GM13977 (cell line): ENCODE data around the gene ABT1.

Experiments used
- DNase-seq: peaks from one replicate; pipeline ENCODE4 v3.0.0; 2012; ENCODE audit warnings: low spot score
- CTCF ChIP-seq: IDR thresholded peaks from 2 replicates; pipeline ENCODE4 v1.5.1; 2012; ENCODE audit warnings: mild to moderate bottlenecking, control low read depth; ENCODE audit not compliant: insufficient read depth; ENCODE audit errors: extremely low read depth, missing control alignments
- in situ Hi-C: fragments of 300-500 bp; cut with MboI; formaldehyde crosslinking; loops from one replicate; pipeline ENCODE4 v1.12.0; 2022; ENCODE audit warnings: low sequenced_read_pairs, low pct_unique_long_range_greater_than_20kb, mixed read lengths, inconsistent platforms; ENCODE audit not compliant: unreplicated experiment

ABT1 gene

DNA sequence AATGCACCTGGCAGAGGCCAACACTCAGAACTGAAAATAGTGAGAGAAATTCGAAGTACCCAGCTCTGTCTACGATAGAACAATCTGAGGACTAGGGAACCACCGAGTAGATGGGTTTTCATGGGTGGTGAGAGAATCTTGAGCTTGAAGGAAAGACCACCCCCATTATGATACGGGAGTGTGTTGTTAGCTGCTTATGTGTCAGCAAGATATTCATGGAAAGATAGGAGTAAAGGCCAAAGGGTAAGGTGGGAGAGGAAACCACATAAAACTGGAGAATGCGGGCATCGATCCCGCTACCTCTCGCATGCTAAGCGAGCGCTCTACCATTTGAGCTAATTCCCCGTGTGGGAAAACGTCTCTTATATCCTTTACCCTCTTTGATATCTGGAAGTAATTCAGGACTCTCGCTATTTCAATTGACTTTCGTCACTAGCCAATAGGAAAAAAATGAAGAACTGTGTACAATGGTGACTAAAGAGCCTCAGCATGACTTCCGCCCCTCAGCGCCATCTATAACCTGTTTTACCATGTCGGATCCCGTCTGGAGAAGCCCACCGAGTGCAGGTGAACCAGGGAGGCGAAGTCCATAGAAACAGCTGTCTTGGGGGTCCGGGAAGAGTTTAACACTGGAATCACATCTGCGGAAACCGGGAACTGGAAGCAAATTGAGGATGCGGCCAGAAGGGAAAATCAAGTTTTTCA is 25.0 kb upstream of the ABT1 start:
- DNase-seq, result peak; percentile 58
- in situ Hi-C loops, result loop anchor here (10.0 kb wide), 1 partner anchor 387 kb away; a partner anchor contains a TSS
- TF ChIP-seq CTCF, result no peak

GRCh38 chr6:26575494-26575939 is 21.2 kb upstream of the ABT1 start:
- in situ Hi-C loops, result loop anchor here (10.0 kb wide), 1 partner anchor 391 kb away; a partner anchor contains a TSS
- no peak for DNase-seq
- TF ChIP-seq CTCF, result no peak

DNA sequence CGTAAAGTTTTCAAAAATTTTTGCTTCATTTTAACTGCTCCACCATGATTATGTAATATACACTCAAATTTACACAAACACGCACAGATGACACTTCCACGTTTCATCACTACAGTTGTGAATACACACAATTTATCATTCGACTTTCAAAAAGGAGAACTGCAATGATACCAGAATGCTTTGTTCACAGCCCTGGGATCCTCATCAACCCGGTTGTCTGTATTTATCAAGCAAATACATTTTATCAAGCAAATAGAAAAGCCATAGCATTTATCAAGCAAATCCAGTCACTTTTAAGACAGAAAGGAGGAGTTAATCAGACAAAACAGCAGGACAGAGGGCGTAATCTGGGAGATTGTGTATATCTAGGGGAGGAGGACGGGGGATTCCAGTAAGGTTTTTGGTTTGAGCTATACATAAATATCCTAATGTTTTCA is 20.3 kb upstream of the ABT1 start:
- in situ Hi-C loops, result loop anchor here (10.0 kb wide), 1 partner anchor 392 kb away; a partner anchor contains a TSS
- no peak for DNase-seq
- no peak for TF ChIP-seq CTCF

- DNase-seq, result no peak
- no peak for TF ChIP-seq CTCF
- in situ Hi-C loops, result loop anchor here (10.0 kb wide), 1 partner anchor 392 kb away; a partner anchor contains a TSS
These were observed 19.6 kb upstream of the ABT1 start for GRCh38 chr6:26576929-26577719.

GRCh38 chr6:26577720-26578072 is 19.1 kb upstream of the ABT1 start:
- DNase-seq, result no peak
- no peak for TF ChIP-seq CTCF
- in situ Hi-C loops, result loop anchor here (10.0 kb wide), 1 partner anchor 393 kb away; a partner anchor contains a TSS

DNA sequence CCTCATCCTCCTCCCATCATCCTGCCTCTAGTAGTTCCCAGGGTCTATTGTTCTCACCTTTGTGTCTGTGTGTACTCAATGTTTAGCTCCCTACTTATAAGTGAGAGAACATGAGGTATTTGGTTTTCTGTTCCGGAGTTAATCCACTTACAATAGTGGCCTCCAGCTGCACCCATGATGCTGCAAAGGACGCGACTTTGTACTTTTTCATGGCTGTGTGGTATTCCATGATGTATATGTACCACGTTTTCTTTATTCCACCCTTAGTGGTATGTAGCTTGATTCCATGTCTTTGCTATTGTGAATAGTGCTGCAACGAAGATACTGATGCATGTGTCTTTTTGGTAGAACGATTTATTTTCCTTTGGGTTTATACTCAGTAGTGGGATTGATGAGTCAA is 18.5 kb upstream of the ABT1 start:
- in situ Hi-C loops, result loop anchor here (10.0 kb wide), 1 partner anchor 393 kb away; a partner anchor contains a TSS
- DNase-seq, result no peak
- TF ChIP-seq CTCF, result no peak
